ENCODE results near the gene IDS.
"Not testable (repeated sequence)": the region's sequence is repeated elsewhere in the genome, so short reads cannot be mapped to it uniquely, and the experiment has no call there.

The IDS gene

DNA sequence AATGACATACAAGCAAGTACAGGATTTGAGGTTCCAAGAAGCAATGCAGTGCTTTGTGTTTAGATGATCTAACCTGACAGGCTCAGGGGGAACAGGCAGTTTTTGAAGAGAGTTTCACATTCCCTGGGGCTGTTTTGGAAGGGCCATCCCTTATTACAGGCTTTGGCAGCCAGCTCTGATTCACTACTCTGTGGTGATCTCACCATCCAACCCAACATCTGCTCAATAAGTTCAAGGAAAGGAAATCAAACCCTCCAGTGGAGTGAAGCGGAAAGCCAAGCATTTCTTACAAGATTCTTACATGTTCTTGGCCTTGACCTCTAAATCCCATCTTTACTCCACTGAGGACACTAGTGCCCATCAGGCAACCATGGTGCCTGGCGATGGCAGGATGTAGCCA lies 7.5 kb downstream of the IDS start:
- DNase-seq (ENCODE audit: low read depth), result no peak

- no peak for DNase-seq (ENCODE audit: low read depth)
Observed at GRCh38 chrX:149497054-149497453, 8.1 kb downstream of the IDS start.

DNA sequence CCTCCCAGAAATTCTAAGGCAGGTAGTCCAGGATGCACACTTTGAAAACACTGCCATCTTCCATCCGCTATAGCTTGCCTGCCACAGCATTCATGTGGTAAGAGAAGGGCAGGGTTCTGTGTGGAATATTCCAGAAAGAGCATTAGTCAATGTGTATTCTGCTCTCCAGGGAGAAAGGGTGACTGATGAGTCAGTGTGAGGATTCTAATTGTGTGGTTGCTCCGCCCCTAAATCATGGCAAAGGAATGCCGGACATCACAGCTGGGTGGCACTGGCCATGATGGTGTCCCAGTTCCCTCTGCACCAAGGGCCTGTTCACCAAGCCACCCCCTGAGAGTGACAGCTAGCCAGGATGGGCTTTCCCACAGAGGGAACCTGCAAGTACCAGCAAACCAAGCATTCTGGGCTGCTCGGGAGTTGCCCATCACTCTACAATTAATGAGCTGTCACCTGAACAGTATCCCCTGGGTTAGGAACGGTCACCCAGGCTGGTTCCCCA lies 9.5 kb downstream of the IDS start:
- no peak for DNase-seq (ENCODE audit: low read depth)

DNA sequence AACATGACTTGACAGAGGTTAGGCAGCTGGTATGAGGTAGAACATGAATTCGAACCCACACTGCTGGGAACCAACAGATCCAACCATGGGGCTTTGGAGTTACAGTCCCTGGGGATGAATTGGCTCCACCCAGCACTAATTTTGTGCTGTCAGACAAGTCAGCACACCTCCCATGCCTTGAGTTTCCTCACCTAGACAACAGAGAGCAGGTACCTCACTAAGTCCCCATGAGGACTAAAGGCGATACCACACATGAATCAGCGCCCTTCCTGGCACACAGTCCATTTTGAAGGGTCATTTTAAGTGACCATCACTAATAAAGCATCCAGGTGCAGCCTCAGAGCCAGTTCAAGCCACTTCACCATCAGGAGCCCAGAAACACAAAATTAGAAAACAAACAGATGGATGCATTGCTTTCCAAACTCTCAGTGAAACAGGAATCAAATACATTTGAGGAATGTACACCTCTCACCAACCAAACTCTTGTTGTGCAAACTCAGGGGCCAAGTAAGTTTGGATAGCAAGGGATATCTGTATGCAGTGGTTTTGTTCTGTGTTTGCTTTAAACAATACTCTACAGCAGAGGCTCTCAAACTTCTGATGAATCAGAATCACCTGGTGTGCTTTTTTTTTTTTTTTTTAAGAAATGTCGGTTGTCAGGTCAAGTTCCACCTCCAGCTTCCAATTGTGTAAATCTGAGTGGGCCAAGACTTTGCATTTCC lies 10.1 kb downstream of the IDS start:
- no peak for DNase-seq (ENCODE audit: low read depth)

DNA sequence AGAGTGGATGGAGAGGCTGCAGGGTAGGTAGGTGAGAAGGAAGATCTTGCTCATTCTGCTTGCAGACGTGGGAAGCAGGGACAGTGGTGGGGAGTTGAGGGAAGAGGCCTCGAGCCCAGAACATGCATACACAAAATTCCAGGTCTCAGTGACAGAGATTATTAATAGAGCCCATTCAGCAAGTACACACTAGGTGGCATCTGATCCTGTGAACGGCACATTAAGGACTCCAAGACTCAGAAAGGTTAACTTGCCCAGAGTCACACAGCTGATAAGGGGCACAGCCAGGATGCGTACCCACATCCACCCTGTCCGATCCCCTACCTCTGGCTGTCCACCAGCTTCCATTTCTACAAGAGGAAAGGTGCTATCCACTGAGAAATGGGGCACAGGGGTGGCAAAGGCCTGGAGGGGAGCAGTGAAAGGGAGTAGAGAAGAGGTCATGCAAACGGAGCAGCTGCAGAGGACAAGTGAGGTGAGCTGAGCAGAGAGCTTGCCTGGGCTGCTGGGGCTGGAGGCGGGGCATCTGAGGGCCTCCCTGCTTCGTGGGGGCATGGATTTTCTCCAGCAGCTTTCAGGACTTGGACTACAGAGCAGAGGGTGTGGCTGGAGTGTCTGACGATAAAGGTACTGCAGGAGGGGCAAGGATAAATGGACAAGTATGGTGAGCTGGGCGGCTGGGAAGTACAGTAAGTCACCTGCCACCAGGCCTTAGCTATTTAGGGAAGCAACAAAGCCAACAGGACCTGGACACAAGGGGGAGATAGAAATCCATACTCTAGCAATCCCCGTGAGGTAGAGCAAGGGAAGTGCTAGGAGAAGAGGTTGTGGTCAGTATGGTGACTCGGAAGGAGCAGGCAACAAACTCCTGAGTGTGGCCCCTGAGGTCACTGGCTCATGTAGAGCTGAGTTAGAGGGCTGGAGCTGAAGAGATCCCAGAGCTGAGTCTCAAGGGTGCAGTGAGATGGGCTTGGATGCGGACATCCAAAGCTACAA lies 11.2 kb downstream of the IDS start:
- DNase-seq (ENCODE audit: low read depth), result no peak

GRCh38 chrX:149491812-149492211 lies 13.3 kb downstream of the IDS start:
- no peak for DNase-seq (ENCODE audit: low read depth)

DNA sequence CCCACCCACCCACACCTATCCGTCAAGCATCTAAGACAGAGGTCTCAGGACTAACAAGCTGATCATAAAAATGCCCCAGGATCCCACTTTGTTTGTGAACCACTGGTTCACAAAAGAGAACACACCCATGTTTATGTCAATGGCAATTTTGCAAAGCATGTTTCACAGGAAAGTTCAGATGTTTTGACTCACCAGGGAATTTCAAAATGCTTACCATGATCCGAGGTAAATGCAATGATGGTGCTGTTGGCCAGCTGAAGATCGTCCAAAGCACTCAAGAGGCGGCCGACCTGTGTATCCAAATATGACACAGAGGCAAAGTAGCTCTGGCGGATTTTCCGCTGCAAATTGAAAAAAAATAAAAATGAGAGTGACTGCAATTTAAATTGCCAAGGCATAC lies 15.0 kb downstream of the IDS start:
- no peak for DNase-seq (ENCODE audit: low read depth)

- DNase-seq (ENCODE audit: low read depth), result not testable (repeated sequence)
Observed at GRCh38 chrX:149488411-149489052, 16.6 kb downstream of the IDS start.

DNA sequence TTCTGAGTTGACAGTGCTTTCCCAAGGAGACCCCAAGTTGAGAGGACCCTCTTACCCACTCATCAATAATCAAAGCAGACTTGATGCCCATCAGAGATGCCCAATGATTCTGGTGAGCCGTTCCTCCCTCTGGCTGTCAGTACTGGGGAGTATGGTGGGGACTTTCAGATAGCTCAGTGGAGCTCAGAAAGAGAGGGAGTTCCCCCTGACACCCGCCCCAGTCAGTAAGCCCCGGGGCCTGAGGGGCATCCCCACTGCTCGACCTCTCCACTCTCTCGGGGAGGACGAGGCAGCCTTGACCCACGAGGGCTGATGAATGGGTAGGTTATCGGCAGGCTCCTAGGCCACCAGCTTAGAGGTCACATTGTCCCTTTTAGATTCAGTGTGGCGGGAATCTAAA lies 17.1 kb downstream of the IDS start:
- DNase-seq (ENCODE audit: low read depth), result not testable (repeated sequence)

DNA sequence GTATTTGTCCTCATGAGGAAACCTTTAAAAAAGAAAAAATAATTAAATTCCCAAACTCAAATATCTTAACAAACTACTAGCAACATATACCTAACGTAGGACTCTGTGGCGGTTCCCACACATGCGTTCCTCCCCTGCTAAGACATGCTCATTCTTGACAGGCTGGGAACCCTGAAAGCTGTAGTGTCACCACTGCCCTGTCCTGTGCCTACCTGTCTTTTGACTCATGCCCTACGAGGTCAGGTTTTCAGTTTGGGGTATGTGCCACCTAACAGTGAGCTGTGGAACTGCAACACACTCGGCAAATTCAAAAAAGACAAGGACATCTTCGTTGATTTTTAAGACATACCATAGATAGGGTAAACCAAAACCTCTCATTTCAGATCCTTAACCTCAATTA lies 17.8 kb downstream of the IDS start:
- no peak for DNase-seq (ENCODE audit: low read depth)

DNA sequence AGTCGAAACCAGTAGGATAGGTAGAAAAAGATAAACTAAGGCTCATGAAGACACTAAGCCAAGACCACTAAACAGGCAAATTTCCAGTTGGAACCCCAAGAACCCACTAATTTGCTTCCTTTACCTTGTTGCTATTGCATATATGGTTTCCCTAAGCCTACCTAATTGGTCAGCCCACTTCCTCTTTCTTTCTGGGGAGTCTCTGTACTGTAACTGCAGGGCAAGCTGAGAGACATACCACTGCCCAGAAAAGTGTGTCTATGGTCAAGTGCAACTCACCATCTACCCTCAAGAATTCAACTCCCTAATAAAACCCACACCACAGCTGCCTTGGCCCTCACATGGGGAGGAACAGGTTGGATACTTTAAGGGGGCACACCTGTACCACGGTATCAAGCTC lies 28.6 kb downstream of the IDS start:
- no peak for DNase-seq (ENCODE audit: low read depth)

DNA sequence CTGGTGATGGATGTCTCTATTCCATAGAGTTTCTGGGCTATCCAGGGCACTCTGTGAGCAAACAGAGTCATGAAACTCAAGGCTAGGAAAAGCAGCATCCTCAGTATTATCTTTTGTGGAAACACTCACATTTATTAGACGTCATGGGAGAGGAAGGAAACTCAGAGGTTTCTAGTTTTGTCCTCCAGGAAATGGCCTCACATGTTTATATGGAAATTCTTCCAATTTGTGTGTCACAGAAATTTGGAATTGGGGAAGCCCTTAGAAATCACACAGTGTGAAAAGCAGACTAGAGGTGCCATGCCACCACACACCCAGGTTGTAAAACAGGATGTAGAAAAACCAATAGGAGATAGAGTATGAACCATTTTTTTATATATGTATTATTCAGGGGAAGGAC lies 31.1 kb downstream of the IDS start:
- DNase-seq (ENCODE audit: low read depth), result no peak

DNA sequence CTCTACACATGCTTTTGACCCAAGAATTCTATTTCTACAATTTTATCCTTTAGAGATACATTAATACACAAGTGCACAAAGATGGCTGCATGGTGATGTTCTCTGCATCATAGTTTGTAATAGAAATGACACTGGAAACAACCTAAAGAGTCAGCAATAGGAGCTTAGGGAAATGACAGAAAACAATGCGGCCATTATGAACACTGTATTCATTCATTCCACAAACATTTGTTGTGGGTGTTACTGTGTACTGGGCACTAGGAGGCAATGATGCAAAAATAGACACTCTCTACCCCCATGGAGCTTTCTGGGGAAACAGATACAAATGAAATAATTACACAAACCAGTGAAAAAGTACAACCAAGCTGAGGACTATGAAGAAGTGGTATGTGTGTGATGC lies 32.0 kb downstream of the IDS start:
- DNase-seq (ENCODE audit: low read depth), result no peak

DNA sequence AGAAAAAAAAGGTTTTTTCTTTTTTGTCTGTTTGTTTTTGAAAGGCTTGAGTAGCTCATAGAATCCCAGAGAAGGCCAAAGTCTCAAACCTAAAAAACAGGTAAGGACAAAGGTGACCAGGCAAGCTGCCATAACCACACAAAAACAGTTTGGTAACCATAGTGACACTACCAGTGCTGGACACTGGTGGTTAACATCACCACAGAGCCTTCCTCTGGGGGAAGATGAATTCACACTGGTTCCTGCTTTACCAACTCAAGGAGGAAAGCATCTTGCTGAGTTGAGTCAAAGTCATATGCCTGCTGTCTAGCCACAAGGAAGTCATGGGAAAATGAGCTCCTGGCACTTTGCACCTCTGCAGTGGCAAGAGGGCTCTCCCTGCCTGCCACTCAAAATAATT lies 32.5 kb downstream of the IDS start:
- no peak for DNase-seq (ENCODE audit: low read depth)

DNA sequence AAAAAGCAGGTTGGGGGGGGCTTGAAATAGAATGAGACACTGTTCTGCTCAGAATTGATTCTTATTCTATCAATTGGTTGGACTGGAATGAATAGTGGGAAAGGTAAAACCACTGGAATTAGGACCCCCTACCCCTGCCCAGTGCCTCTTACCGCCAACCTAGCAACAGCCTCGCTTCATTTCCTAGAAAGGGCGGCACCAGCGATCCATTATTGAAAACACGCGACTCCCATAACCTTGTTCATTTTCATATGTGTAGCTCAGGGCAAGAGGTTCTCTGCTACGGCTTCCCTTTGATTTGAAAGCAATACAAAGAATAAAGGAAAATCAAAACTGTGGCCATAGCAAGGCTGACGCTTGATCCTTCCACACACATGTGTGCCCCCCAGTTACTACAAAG lies 33.7 kb downstream of the IDS start:
- DNase-seq (ENCODE audit: low read depth), result no peak

DNA sequence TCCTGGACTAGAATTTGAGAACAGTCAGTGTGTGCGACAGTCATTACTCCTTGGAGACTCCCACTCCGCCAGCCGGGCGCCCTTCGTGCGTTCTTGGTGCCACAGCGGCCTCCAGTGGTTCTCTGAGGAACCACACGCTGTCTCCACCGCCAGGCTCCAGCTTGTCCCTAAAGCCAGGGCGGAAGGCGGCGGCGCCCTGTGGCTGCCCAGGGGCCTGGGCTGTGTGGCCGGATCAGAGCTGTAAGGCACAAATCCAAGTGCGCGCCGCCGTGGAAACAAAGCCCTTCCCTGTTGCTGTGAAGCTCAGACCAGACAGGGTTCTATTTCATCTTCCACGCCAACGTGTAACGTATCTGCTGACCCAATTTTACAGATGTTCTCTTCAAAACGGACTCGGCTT lies 34.2 kb downstream of the IDS start:
- peak; percentile 40 for DNase-seq (ENCODE audit: low read depth)

GRCh38 chrX:149469406-149469805 lies 35.7 kb downstream of the IDS start:
- no peak for DNase-seq (ENCODE audit: low read depth)

GRCh38 chrX:149467920-149468319 lies 37.2 kb downstream of the IDS start:
- no peak for DNase-seq (ENCODE audit: low read depth)

DNA sequence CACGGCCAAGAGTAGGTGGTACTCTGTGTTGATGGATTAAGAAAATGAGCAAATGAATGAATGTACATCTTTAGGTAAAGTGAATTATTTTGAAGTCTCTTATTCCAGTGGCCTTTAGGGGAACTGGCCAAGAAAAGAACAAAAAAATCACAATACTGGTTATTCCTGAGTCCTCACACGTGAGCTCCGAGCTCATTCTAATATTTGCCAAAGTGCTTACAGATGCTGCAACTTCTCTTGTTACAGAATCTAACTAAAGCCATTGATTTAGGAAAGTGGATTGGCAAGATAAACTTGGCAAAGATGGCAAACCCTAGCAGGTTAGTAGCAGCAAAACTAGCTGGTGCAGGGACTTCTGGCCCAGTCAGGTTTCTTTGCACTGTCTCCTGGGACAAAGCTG lies 37.6 kb downstream of the IDS start:
- DNase-seq (ENCODE audit: low read depth), result no peak

- DNase-seq (ENCODE audit: low read depth), result no peak
Observed at GRCh38 chrX:149462849-149463248, 42.3 kb downstream of the IDS start.

DNA sequence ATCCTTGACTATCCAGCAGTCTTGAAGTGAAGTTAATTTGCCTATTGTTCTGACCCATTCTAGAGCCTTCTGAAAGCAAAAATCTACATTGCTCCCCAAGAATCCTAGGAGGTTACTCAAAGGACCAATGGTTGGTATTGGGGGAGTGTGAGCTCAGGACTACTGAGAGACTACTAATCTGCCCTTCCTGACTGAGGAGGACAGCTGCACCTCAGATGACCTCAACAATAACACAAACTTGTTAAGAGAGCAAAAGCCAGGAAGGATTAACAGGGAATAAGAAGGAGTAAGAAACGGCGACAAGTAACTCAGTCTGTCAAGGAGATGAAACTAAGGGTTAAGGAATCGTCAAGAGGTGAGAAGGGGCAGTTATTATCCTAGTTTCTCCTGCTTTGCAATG lies 43.4 kb downstream of the IDS start:
- DNase-seq (ENCODE audit: low read depth), result no peak

DNA sequence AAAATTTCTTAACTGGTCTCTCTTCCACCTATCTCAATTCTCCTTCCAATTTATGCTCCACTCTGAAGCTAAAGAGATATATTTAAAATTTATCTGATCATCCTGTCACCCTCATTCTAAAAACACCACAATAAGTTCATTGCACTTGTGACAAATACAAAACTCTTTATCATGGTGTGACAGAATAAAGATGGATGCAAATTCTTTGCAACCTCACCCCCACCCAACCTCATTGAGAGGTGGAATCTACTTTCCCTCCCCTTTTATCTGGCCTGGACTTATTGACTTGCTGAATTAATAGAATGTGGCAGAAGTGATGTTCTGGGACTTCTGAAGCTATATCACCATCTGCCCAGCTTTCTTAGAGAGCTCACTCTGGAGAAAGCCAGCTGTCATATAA lies 46.5 kb downstream of the IDS start:
- DNase-seq (ENCODE audit: low read depth), result no peak

Data from T follicular helper cell (primary cell).